HL-60 (cell line): ENCODE measurements around the gene WFIKKN2.

Source experiments
- DNase-seq, 2 experiments: peaks; one replicate each; pipeline ENCODE4 v3.0.0-alpha.2; 2010 to 2020; ENCODE audit warnings: low read depth in 1 of 2, low spot score in 1 of 2
- H3K27ac ChIP-seq: fragments of 250-450 bp; sonication (Bioruptor Pico); replicated peaks from 2 replicates; pipeline ENCODE4 v1.5.1; 2020; ENCODE audit warnings: mild to moderate bottlenecking, moderate library complexity
- H3K27me3 ChIP-seq: fragments of 250-450 bp; sonication (Bioruptor Pico); 2 replicates; pipeline ENCODE4 v1.5.1; 2021; ENCODE audit warnings: mild to moderate bottlenecking, moderate library complexity; ENCODE audit not compliant: insufficient read depth, poor library complexity, severe bottlenecking
- H3K4me3 ChIP-seq: replicated peaks from 2 replicates; pipeline ENCODE4 v1.5.1; 2011; ENCODE audit warnings: mild to moderate bottlenecking, control low read depth, low read length; ENCODE audit not compliant: insufficient read depth
- GABPA ChIP-seq: IDR thresholded peaks from 2 replicates; pipeline ENCODE4 v1.6.1; 2012; ENCODE audit warnings: low read depth
- POLR2AphosphoS5 ChIP-seq: IDR thresholded peaks from 2 replicates; pipeline ENCODE4 v1.6.1; 2012; ENCODE audit warnings: low read depth
- SPI1 ChIP-seq: IDR thresholded peaks from 2 replicates; pipeline ENCODE4 v1.6.1; 2012; ENCODE audit warnings: low read depth, mild to moderate bottlenecking, borderline replicate concordance
- TF ChIP-seq, protein P1 (sequence below): IDR thresholded peaks from one replicate; pipeline ENCODE4 v1.5.1; 2011; ENCODE audit warnings: low read length, control low read depth, inconsistent platforms; ENCODE audit not compliant: insufficient read depth
- TF ChIP-seq, protein P2 (sequence below): IDR thresholded peaks from 2 replicates; pipeline ENCODE4 v1.6.1; 2012; ENCODE audit warnings: low read depth; ENCODE audit not compliant: insufficient replicate concordance

WFIKKN2 gene

DNA sequence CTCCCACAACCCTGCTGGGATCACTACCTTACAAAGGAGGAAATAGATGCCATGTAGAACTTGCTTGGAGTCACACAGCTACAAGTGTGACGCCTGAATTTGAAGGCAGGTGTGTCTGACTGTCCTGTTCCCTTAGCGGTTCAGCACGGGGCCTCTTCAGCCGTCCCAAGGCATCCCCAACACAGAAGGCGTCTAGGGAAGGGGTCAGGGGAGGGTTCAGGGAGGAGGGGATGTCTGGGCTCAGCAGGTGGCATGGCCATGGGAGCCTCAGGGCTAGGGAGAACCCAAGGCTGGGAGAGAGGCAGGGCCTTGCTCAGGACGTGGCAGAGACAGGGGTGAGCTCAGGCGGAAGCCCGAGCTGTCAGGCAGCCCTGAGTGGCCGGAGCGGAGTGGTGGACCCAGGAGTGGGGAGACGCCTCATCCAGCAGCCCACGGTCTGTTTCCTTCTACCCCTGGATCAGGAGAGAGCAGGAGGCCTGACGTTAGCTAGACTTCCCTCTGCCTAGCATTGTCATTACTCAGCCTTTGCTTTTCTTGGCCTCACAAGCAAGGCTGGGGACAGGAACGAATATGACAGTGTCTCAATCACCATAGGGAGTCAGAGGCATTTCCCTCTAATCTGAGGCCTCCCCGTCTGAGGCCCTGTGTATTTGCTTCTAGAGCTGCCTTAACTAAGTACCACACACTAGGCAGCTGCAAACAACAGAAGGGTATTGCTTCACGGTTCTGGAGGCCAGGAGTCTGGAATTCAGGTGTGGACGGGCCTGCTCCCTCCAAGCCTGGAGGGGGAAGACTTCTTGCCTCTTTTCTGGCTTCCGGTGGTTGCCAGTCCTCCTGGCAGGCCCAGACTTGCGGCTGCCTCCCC is 36.7 kb upstream of the WFIKKN2 start:
- Histone ChIP-seq H3K27ac (no peak overlapping the region), H3K27me3 (no peaks in the 10 kb centered on the region), H3K4me3 (no peak overlapping the region)
- DNase-seq: no peak
- TF ChIP-seq SPI1: no peak
- no peak for TF ChIP-seq POLR2AphosphoS5
- TF ChIP-seq, protein P1, sequence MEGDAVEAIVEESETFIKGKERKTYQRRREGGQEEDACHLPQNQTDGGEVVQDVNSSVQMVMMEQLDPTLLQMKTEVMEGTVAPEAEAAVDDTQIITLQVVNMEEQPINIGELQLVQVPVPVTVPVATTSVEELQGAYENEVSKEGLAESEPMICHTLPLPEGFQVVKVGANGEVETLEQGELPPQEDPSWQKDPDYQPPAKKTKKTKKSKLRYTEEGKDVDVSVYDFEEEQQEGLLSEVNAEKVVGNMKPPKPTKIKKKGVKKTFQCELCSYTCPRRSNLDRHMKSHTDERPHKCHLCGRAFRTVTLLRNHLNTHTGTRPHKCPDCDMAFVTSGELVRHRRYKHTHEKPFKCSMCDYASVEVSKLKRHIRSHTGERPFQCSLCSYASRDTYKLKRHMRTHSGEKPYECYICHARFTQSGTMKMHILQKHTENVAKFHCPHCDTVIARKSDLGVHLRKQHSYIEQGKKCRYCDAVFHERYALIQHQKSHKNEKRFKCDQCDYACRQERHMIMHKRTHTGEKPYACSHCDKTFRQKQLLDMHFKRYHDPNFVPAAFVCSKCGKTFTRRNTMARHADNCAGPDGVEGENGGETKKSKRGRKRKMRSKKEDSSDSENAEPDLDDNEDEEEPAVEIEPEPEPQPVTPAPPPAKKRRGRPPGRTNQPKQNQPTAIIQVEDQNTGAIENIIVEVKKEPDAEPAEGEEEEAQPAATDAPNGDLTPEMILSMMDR: no peak
- TF ChIP-seq GABPA: no peak
- TF ChIP-seq, protein P2, sequence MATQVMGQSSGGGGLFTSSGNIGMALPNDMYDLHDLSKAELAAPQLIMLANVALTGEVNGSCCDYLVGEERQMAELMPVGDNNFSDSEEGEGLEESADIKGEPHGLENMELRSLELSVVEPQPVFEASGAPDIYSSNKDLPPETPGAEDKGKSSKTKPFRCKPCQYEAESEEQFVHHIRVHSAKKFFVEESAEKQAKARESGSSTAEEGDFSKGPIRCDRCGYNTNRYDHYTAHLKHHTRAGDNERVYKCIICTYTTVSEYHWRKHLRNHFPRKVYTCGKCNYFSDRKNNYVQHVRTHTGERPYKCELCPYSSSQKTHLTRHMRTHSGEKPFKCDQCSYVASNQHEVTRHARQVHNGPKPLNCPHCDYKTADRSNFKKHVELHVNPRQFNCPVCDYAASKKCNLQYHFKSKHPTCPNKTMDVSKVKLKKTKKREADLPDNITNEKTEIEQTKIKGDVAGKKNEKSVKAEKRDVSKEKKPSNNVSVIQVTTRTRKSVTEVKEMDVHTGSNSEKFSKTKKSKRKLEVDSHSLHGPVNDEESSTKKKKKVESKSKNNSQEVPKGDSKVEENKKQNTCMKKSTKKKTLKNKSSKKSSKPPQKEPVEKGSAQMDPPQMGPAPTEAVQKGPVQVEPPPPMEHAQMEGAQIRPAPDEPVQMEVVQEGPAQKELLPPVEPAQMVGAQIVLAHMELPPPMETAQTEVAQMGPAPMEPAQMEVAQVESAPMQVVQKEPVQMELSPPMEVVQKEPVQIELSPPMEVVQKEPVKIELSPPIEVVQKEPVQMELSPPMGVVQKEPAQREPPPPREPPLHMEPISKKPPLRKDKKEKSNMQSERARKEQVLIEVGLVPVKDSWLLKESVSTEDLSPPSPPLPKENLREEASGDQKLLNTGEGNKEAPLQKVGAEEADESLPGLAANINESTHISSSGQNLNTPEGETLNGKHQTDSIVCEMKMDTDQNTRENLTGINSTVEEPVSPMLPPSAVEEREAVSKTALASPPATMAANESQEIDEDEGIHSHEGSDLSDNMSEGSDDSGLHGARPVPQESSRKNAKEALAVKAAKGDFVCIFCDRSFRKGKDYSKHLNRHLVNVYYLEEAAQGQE: no peak

DNA sequence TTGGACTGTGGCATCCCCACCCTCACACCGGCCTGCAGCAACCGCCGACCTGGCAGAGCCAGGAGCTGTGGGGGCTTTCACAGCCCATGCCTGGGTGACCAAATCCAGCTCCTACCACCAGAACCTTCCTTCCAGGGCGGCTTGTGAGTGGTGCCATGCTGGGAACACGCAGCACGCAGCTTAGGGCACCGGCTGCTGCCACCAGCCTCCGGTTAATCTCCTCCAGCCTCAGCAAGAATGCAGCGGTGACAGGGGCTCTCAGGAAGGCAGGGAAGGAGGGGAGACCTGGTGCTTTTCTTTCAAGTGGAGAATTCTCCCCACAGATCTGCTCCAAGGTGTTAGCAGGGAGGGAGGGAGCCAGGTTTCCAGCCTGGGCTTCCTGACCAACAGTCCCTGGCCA is 35.8 kb upstream of the WFIKKN2 start:
- no peaks in the 10 kb centered on the region for H3K27me3 ChIP-seq
- no peak overlapping the region for H3K4me3 ChIP-seq
- H3K27ac ChIP-seq: no peak overlapping the region
- DNase-seq: no peak
- TF ChIP-seq POLR2AphosphoS5 (no peak), GABPA (no peak), SPI1 (no peak)
- TF ChIP-seq, protein P1: no peak
- TF ChIP-seq, protein P2: no peak

DNA sequence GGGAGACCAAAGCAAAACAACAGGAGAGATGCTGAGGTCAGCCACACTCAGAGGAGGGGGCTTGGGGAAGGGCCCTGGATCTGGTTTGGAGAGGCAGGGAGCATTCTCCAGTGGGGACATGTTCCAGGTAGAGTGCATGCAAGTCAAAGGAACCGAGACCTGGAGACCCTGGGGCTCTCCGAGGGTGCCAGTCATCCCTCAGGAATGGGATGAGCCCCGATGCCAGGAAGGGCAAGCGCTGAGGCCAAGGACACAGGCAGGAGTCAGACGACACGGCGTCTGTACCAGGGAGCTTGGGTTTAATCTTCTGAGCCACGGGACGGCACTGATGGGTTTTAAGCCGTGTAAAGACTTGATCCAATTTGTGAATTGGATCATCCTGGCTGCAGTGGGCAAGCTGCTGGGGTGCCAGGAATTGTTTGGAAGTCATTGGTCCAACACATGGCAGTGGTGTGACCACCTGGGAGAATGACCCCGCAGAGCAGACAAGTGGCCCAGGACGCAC is 35.1 kb upstream of the WFIKKN2 start:
- no peak overlapping the region for H3K4me3 ChIP-seq
- no peak for DNase-seq
- TF ChIP-seq, protein P1: no peak
- TF ChIP-seq GABPA (no peak), POLR2AphosphoS5 (no peak), SPI1 (no peak)
- TF ChIP-seq, protein P2: no peak
- no peaks in the 10 kb centered on the region for H3K27me3 ChIP-seq
- no peak overlapping the region for H3K27ac ChIP-seq
